Measurements from ENCODE around the gene CES5A.

Gene CES5A, protein sequence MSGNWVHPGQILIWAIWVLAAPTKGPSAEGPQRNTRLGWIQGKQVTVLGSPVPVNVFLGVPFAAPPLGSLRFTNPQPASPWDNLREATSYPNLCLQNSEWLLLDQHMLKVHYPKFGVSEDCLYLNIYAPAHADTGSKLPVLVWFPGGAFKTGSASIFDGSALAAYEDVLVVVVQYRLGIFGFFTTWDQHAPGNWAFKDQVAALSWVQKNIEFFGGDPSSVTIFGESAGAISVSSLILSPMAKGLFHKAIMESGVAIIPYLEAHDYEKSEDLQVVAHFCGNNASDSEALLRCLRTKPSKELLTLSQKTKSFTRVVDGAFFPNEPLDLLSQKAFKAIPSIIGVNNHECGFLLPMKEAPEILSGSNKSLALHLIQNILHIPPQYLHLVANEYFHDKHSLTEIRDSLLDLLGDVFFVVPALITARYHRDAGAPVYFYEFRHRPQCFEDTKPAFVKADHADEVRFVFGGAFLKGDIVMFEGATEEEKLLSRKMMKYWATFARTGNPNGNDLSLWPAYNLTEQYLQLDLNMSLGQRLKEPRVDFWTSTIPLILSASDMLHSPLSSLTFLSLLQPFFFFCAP

DNA sequence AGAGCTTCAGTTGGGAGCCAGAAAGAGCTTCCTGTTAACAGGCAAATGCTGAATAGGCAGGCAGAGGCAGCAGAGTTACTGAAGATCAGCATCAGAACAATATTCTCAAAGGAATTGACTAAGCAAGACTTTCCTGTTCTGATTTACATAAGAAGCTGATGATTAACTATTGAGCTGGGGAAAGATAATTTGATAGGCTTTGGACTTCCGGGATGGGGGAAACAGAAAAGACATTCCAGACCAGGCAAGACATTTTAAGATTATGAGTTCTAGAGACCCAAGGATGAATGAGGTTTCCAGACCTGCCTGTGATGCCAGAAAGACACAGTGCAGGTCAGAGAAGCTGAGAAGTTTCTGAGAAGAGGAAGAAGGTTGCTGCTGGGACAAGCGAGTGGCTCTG, at the start of gene CES5A:
CES5A (minus strand) TSS at position 101 of the 400 bp plus-strand sequence. CDS start 152 bp downstream, outside the sequence.
- Histone ChIP-seq H3K79me2 (ENCODE audit: insufficient read depth, low read length) (no peaks in the 10 kb centered on the region), H3K36me3 (ENCODE audit: insufficient read depth, low read length) (no peaks in the 10 kb centered on the region), H3K27me3 (ENCODE audit: insufficient read depth, low read length) (no peaks in the 10 kb centered on the region), H2AFZ (ENCODE audit: low read length) (no peak within 1 kb of the TSS), H3K4me1 (ENCODE audit: insufficient read depth, low read length, severe bottlenecking) (no peaks in the 10 kb centered on the region), H3K9me2 (ENCODE audit: low read depth, low read length) (no peaks in the 10 kb centered on the region), H3K4me2 (ENCODE audit: low read length) (no peak within 1 kb of the TSS), H3K9me3 (ENCODE audit: low read length) (no peaks in the 10 kb centered on the region), H3K27ac (ENCODE audit: low read depth, low read length, poor library complexity, severe bottlenecking) (no peak within 1 kb of the TSS), H4K20me1 (ENCODE audit: insufficient read depth, low read length) (no peaks in the 10 kb centered on the region), H3K9ac (ENCODE audit: low read length) (no peak within 1 kb of the TSS), H3F3A (ENCODE audit: insufficient read depth, low read length) (no peaks in the 10 kb centered on the region), H3K4me3 (ENCODE audit: low read depth, low read length, poor library complexity, severe bottlenecking) (no peak within 1 kb of the TSS)
- TF ChIP-seq EZH2 (IDR thresholded peaks at IDR 0.05; ENCODE audit: borderline replicate concordance, low read length): no peak
- TF ChIP-seq, protein P1, sequence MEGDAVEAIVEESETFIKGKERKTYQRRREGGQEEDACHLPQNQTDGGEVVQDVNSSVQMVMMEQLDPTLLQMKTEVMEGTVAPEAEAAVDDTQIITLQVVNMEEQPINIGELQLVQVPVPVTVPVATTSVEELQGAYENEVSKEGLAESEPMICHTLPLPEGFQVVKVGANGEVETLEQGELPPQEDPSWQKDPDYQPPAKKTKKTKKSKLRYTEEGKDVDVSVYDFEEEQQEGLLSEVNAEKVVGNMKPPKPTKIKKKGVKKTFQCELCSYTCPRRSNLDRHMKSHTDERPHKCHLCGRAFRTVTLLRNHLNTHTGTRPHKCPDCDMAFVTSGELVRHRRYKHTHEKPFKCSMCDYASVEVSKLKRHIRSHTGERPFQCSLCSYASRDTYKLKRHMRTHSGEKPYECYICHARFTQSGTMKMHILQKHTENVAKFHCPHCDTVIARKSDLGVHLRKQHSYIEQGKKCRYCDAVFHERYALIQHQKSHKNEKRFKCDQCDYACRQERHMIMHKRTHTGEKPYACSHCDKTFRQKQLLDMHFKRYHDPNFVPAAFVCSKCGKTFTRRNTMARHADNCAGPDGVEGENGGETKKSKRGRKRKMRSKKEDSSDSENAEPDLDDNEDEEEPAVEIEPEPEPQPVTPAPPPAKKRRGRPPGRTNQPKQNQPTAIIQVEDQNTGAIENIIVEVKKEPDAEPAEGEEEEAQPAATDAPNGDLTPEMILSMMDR (IDR thresholded peaks at IDR 0.05; ENCODE audit: low read length): no peak

DNA sequence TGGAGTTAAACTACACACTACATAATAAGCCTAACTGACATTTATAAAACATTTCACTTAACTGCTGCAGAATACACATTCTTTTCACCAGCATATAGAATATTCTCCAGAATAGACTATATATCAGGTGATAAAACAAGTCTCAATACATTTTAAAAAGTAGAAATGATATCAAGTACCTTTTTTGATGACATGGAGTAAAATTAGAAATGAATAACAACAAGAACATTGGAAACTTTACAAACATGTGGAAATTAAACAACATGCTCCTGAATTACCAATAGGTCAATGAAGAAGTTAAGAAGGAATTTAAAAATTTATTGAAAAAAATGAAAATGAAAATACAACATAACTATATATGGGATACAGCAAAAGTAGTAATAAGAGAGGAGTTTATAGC, 47.5 kb upstream of the CES5A start:
- no peak overlapping the region for H3K27ac ChIP-seq (ENCODE audit: low read depth, low read length, poor library complexity, severe bottlenecking)
- H3K9ac ChIP-seq (ENCODE audit: low read length): no peak overlapping the region
- no peak overlapping the region for H2AFZ ChIP-seq (ENCODE audit: low read length)
- H3K4me3 ChIP-seq (ENCODE audit: low read depth, low read length, poor library complexity, severe bottlenecking): no peak overlapping the region
- no peaks in the 10 kb centered on the region for H3F3A ChIP-seq (ENCODE audit: insufficient read depth, low read length)
- TF ChIP-seq, protein P1 (IDR thresholded peaks at IDR 0.05; ENCODE audit: low read length): no peak
- TF ChIP-seq EZH2 (IDR thresholded peaks at IDR 0.05; ENCODE audit: borderline replicate concordance, low read length): no peak
- no peaks in the 10 kb centered on the region for H3K4me1 ChIP-seq (ENCODE audit: insufficient read depth, low read length, severe bottlenecking)
- H3K79me2 ChIP-seq (ENCODE audit: insufficient read depth, low read length): no peaks in the 10 kb centered on the region
- H4K20me1 ChIP-seq (ENCODE audit: insufficient read depth, low read length): no peaks in the 10 kb centered on the region
- no peaks in the 10 kb centered on the region for H3K36me3 ChIP-seq (ENCODE audit: insufficient read depth, low read length)
- H3K4me2 ChIP-seq (ENCODE audit: low read length): no peak overlapping the region
- H3K9me2 ChIP-seq (ENCODE audit: low read depth, low read length): no peaks in the 10 kb centered on the region
- H3K9me3 ChIP-seq (ENCODE audit: low read length): no peaks in the 10 kb centered on the region
- H3K27me3 ChIP-seq (ENCODE audit: insufficient read depth, low read length): no peaks in the 10 kb centered on the region

DNA sequence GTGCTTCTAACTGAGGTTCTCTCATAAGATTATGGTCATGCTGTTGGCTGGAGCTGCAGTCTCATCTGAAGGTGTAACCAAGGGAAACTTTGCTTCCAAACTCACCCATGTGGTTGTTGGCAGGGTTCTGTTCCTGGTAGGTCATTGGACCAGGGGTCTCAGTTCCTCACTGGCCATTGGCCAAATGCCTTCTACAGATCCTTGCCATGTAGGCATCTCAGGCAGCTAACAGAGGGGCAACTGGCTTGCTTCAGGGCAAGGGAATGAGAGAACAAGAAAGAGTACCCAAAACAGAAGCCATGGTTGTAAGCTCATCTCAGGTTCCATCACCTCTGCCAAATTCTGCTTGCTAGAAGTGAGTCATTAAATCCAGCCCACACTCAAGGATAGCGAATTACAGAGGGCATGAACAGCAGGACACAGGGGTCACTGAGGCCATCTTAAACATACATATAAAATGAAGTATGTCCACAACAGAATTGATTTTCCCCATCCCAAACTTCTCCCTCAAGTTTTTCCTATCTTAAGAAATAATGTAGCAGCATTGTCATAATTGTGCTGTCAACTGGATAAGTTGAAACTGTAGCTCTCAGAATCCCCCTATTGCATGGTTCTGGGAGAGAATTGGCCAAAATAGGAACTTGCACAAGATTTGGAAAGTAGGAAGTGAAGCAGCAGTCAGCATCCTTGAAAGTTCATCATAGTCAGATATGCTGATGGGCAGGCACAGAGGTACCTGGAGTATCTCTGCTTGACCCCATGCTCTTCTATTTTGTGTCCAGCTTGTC, 42.4 kb upstream of the CES5A start:
- Histone ChIP-seq H3K79me2 (ENCODE audit: insufficient read depth, low read length) (no peaks in the 10 kb centered on the region), H3K4me1 (ENCODE audit: insufficient read depth, low read length, severe bottlenecking) (no peaks in the 10 kb centered on the region), H3K36me3 (ENCODE audit: insufficient read depth, low read length) (no peaks in the 10 kb centered on the region), H3K4me2 (ENCODE audit: low read length) (no peak overlapping the region), H3K4me3 (ENCODE audit: low read depth, low read length, poor library complexity, severe bottlenecking) (no peak overlapping the region), H3K9me2 (ENCODE audit: low read depth, low read length) (no peaks in the 10 kb centered on the region), H3K9me3 (ENCODE audit: low read length) (no peaks in the 10 kb centered on the region), H2AFZ (ENCODE audit: low read length) (no peak overlapping the region), H3F3A (ENCODE audit: insufficient read depth, low read length) (no peaks in the 10 kb centered on the region), H4K20me1 (ENCODE audit: insufficient read depth, low read length) (no peaks in the 10 kb centered on the region), H3K9ac (ENCODE audit: low read length) (no peak overlapping the region), H3K27me3 (ENCODE audit: insufficient read depth, low read length) (no peaks in the 10 kb centered on the region), H3K27ac (ENCODE audit: low read depth, low read length, poor library complexity, severe bottlenecking) (no peak overlapping the region)
- TF ChIP-seq EZH2 (IDR thresholded peaks at IDR 0.05; ENCODE audit: borderline replicate concordance, low read length): no peak
- TF ChIP-seq, protein P1 (IDR thresholded peaks at IDR 0.05; ENCODE audit: low read length): no peak
